ENCODE results near the gene APOA4.

DNA sequence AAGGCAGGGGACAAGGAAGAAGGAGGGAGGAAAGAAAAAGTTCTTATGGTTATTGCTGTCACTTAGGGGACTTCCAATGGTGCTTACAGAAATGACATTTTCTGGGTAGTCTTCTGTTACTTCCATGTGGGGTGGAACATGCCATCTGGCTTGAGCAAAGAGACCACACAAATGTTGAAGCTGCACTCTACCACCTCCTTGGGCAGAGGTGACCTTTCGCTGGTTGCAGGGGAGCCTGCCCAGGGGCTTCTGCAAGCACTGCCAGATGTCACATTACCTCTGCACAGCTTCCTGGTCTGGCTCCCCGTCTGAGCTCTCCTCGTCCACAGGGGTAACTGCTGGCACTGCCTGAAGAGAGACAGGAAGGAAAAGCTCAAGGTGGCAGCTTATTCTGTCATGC, 47.0 kb upstream of the APOA4 start:
- TF ChIP-seq, protein P1, sequence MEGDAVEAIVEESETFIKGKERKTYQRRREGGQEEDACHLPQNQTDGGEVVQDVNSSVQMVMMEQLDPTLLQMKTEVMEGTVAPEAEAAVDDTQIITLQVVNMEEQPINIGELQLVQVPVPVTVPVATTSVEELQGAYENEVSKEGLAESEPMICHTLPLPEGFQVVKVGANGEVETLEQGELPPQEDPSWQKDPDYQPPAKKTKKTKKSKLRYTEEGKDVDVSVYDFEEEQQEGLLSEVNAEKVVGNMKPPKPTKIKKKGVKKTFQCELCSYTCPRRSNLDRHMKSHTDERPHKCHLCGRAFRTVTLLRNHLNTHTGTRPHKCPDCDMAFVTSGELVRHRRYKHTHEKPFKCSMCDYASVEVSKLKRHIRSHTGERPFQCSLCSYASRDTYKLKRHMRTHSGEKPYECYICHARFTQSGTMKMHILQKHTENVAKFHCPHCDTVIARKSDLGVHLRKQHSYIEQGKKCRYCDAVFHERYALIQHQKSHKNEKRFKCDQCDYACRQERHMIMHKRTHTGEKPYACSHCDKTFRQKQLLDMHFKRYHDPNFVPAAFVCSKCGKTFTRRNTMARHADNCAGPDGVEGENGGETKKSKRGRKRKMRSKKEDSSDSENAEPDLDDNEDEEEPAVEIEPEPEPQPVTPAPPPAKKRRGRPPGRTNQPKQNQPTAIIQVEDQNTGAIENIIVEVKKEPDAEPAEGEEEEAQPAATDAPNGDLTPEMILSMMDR (IDR thresholded peaks at IDR 0.05) = no peak
- TF ChIP-seq POLR2A (IDR thresholded peaks at IDR 0.05) (no peak), EP300 (IDR thresholded peaks at IDR 0.05) (no peak), POLR2AphosphoS5 (IDR thresholded peaks at IDR 0.05) (no peak)
